Breast epithelium (tissue), 4 donors: ENCODE measurements around the gene FRMPD4. TPM values are rescaled to one million over a fixed set of nuclear protein-coding genes. Genes with fewer than 3 reads are reported as not detected.

Experiments
- DNase-seq, 2 donors: peaks; one replicate each; pipeline ENCODE4 v3.0.0-alpha.2; 2019; ENCODE audit warnings: low spot score in 2 of 2
- H3K27ac ChIP-seq, 2 donors: fragments of 200-600 bp; sonication (generic) in 1 of 2; one replicate each; pipeline ENCODE4 v1.5.1; 2016 to 2019; ENCODE audit warnings: mild to moderate bottlenecking in 1 of 2
- H3K27me3 ChIP-seq, 2 donors: fragments of 200-600 bp; sonication (generic) in 1 of 2; one replicate each; pipeline versions ENCODE4 v1.5.1 to v1.6.0; 2017 to 2019; ENCODE audit warnings: control low read depth in 1 of 2, mild to moderate bottlenecking in 1 of 2
- H3K36me3 ChIP-seq: fragments of 200-600 bp; one replicate; pipeline ENCODE4 v1.5.1; 2019
- H3K4me1 ChIP-seq, 2 donors: fragments of 200-600 bp; sonication (generic); one replicate each; pipeline ENCODE4 v1.5.1; 2016 to 2019; ENCODE audit warnings: control low read depth in 1 of 2
- H3K4me3 ChIP-seq, 3 donors: fragments of 200-600 bp; sonication (generic); 1 replicate in 2 of 3; 2 replicates in 1 of 3; pipeline ENCODE4 v1.5.1; 2016 to 2019; ENCODE audit warnings: mild to moderate bottlenecking in 3 of 3, moderate library complexity in 2 of 3
- H3K9me3 ChIP-seq, 2 donors: fragments of 200-600 bp; sonication (generic) in 1 of 2; one replicate each; pipeline ENCODE4 v1.5.1; 2016 to 2019; ENCODE audit warnings: control low read depth in 1 of 2
- POLR2A ChIP-seq: fragments of 450-650 bp; IDR thresholded peaks from one replicate; pipeline ENCODE4 v1.6.1; 2016; ENCODE audit warnings: antibody characterized with exemption, mild to moderate bottlenecking, moderate library complexity
- POLR2AphosphoS5 ChIP-seq, 3 donors: sonication (generic); formaldehyde crosslinking; IDR thresholded peaks; one replicate each; pipeline ENCODE4 v1.6.1; 2017; ENCODE audit warnings: antibody characterized with exemption in 3 of 3
- intact Hi-C: fragments of 100-400 bp; cut with DNase I; formaldehyde crosslinking; loops from one replicate; pipeline ENCODE4 v1.15.1; 2023; ENCODE audit warnings: low total_unique reads
- total RNA-seq, 3 donors: library from RNA; depleted of rRNA; stranded (reverse); fragments of >200 nt; gene quantifications; one replicate each; pipeline ENCODE4 v1.1.0, GENCODE V29; 2016
- TF ChIP-seq, protein P1 (sequence below), 3 donors: fragments of 450-650 bp; IDR thresholded peaks; one replicate each; pipeline ENCODE4 v1.5.1; 2016 to 2017; ENCODE audit warnings: antibody characterized with exemption in 3 of 3, mild to moderate bottlenecking in 3 of 3, moderate library complexity in 3 of 3

FRMPD4 gene
- total RNA-seq, 3 donors from 2014 or later = under 0.01 TPM

DNA sequence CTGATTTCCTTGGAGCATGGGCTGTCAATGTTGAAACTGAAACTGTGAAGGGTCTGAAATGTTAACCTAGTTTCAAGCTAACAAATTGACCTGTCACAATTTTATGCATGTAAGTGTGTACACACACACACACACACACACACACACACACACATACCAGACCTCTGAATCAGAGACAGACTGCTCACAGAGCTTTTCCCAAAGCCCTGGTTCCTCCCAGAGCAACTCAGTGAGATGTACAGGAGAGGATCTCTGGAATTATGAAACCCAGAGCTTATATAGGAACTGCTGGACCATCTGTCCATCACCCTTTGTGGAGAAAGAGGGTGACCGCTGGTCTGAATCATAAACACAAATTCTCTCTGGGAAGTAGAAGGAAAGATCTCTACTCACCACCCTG lies 424.8 kb downstream of the FRMPD4 start:
- H3K4me3 ChIP-seq = no peak overlapping the region
- H3K27me3 ChIP-seq = peaks cover 0 to 3% of the 10 kb centered on the region in 2 donors
- no peak for TF ChIP-seq POLR2A
- no peak for TF ChIP-seq POLR2AphosphoS5 (IDR thresholded peaks at IDR 0.05)
- TF ChIP-seq, protein P1, sequence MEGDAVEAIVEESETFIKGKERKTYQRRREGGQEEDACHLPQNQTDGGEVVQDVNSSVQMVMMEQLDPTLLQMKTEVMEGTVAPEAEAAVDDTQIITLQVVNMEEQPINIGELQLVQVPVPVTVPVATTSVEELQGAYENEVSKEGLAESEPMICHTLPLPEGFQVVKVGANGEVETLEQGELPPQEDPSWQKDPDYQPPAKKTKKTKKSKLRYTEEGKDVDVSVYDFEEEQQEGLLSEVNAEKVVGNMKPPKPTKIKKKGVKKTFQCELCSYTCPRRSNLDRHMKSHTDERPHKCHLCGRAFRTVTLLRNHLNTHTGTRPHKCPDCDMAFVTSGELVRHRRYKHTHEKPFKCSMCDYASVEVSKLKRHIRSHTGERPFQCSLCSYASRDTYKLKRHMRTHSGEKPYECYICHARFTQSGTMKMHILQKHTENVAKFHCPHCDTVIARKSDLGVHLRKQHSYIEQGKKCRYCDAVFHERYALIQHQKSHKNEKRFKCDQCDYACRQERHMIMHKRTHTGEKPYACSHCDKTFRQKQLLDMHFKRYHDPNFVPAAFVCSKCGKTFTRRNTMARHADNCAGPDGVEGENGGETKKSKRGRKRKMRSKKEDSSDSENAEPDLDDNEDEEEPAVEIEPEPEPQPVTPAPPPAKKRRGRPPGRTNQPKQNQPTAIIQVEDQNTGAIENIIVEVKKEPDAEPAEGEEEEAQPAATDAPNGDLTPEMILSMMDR (IDR thresholded peaks at IDR 0.05) = no peak
- H3K27ac ChIP-seq = no peak overlapping the region
- no peaks in the 10 kb centered on the region for H3K9me3 ChIP-seq
- no peaks in the 10 kb centered on the region for H3K36me3 ChIP-seq
- DNase-seq = no peak
- intact Hi-C loops = no loop called here
- H3K4me1 ChIP-seq = no peaks in the 10 kb centered on the region

DNA sequence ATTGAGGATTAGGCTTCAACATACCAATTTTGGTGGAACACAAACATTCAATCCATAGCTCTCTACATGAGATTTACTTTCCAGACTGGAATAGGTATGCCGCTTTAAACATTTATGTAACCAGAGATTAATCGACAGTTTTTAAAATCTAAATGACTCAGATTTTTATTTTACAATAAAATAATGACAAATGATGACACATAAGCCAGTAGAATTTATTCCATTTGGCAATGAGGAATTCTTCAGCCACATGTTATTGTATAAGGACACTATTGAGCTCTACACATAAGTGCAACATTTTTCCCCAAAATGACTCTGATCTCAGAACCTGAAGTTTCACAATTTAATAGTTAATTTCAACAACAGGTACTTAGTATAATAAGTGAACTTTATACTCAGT lies 425.9 kb downstream of the FRMPD4 start:
- no peaks in the 10 kb centered on the region for H3K27me3 ChIP-seq
- TF ChIP-seq, protein P1 (IDR thresholded peaks at IDR 0.05) = no peak
- TF ChIP-seq POLR2A (no peak), POLR2AphosphoS5 (IDR thresholded peaks at IDR 0.05) (no peak)

DNA sequence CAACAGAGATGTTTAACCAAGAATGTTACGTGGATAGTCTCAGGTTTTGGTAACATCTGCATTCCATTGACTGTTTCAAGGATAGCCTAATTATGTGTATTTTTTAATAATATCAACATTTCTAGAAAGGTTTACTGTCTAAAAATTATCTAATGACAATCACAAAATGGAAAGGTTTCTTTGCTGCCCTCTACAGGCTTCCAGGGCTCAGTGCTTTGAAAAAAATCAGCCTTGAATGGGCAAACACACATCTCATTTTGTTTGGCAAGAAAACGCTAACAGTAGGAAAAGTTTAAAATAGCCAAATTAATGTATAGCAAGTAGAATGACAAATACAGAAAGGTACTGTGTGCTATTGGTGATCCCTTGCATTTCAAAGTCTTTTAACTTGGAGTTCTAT lies 429.6 kb downstream of the FRMPD4 start:
- Histone ChIP-seq H3K36me3 (no peaks in the 10 kb centered on the region), H3K9me3 (peaks cover 0 to 4% of the 10 kb centered on the region in 2 donors), H3K4me3 (no peak overlapping the region), H3K27ac (no peak overlapping the region), H3K4me1 (no peaks in the 10 kb centered on the region), H3K27me3 (peaks cover 0 to 7% of the 10 kb centered on the region in 2 donors)
- intact Hi-C loops = no loop called here
- no peak for DNase-seq
- TF ChIP-seq POLR2A = no peak
- TF ChIP-seq, protein P1 (IDR thresholded peaks at IDR 0.05) = peak in 1 of 3 donors; percentile 16
- TF ChIP-seq POLR2AphosphoS5 (IDR thresholded peaks at IDR 0.05) = no peak

More for the DNA sequence above, 425.9 kb downstream of the FRMPD4 start:
- no peak for DNase-seq
- intact Hi-C loops = no loop called here
- Histone ChIP-seq H3K9me3 (peaks cover 0 to 4% of the 10 kb centered on the region in 2 donors), H3K4me1 (no peaks in the 10 kb centered on the region), H3K36me3 (no peaks in the 10 kb centered on the region), H3K27ac (no peak overlapping the region), H3K4me3 (no peak overlapping the region)

- Histone ChIP-seq H3K27me3 (peaks cover 0 to 7% of the 10 kb centered on the region in 2 donors), H3K36me3 (no peaks in the 10 kb centered on the region), H3K4me1 (no peaks in the 10 kb centered on the region), H3K4me3 (no peak overlapping the region), H3K9me3 (peaks cover 0 to 4% of the 10 kb centered on the region in 2 donors), H3K27ac (no peak overlapping the region)
- DNase-seq = no peak
- intact Hi-C loops = no loop called here
- TF ChIP-seq POLR2AphosphoS5 (IDR thresholded peaks at IDR 0.05) (no peak), POLR2A (no peak)
- TF ChIP-seq, protein P1 (IDR thresholded peaks at IDR 0.05) = no peak
Measured at GRCh38 chrX:12570859-12571501, 432.7 kb downstream of the FRMPD4 start.

GRCh38 chrX:12579311-12579710 lies 441.0 kb downstream of the FRMPD4 start:
- Histone ChIP-seq H3K4me3 (no peak overlapping the region), H3K4me1 (no peaks in the 10 kb centered on the region), H3K27ac (no peak overlapping the region), H3K27me3 (peaks cover 0 to 18% of the 10 kb centered on the region in 2 donors), H3K9me3 (no peaks in the 10 kb centered on the region), H3K36me3 (no peaks in the 10 kb centered on the region)
- no peak for TF ChIP-seq POLR2AphosphoS5 (IDR thresholded peaks at IDR 0.05)
- intact Hi-C loops = no loop called here
- DNase-seq = no peak
